GM19239 (cell line): ENCODE measurements around the gene CACNA1E.
"Not testable (repeated sequence)": the region's sequence is repeated elsewhere in the genome, so short reads cannot be mapped to it uniquely, and the experiment has no call there.

Source experiments
- DNase-seq: peaks from one replicate; pipeline ENCODE4 v3.0.0; 2011; ENCODE audit warnings: low spot score; ENCODE audit not compliant: insufficient read length
- FAIRE-seq: peaks from 2 replicates; lab custom pipeline; 2011; peaks lifted over from hg19 to GRCh38; lab: Jason Lieb, UNC

The CACNA1E gene

DNA sequence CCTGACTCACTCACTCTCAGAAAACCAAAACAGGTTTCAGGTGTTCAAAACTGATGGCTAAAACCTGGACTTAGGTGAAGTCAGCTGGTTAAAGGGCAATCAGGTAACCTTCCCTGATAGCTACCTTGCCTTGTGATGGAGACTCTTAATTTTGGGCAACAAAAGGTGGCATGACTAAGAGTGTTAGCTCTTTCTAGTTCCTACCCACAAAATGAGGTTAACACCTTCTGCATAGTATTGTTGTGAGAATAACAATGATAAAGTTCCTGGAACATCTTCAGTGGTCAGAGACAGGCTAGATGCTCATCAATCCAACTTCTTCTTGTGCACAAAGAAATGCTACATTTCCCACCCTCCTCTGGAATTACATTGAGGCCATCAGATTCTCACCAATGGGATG lies 363.4 kb downstream of the CACNA1E start:
- no peak for FAIRE-seq

DNA sequence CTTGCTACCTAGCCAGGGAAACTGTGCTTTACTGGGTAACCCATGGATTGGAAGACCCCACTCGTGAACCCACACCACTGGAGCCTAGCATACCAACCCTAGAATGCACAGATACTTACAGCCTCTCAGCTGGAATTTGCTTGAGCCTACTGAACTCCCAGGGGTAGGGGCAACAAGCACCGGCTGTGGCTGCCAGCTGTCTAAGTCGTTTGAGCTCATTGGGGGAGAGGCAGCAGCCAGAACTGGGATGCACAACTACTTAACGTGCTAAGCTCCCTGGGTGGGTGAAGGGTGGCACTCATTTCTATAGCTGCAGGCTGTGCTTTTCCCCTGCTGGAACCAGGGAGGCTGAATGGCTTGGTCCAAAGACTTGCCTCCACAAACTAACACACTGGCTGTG lies 365.8 kb downstream of the CACNA1E start:
- DNase-seq (no peak), FAIRE-seq (no peak)

More for the DNA sequence above, 363.4 kb downstream of the CACNA1E start:
- no peak for DNase-seq

DNA sequence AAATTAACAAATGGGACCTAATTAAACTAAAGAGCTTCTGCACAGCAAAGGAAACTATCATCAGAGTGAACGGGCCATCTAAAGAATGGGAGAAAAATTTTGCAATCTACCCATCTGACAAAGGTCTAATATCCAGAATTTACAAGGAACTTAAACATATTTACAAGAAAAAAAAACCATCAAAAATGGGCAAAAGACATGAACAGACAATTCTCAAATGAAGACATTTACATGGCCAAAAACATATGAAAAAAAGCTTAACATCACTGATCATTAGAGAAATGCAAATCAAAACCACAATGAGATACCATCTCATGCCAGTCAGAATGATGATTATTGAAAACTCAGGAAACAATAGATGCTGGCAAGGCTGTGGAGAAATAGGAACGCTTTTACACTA lies 370.9 kb downstream of the CACNA1E start:
- not testable (repeated sequence) for FAIRE-seq, DNase-seq

GRCh38 chr1:181855380-181855779 lies 372.1 kb downstream of the CACNA1E start:
- no peak for DNase-seq
- FAIRE-seq = no peak
